Osteocyte (in vitro differentiated cells): ENCODE data around the gene ACTL7A. TPM values are rescaled to one million over a fixed set of nuclear protein-coding genes. Genes with fewer than 3 reads are reported as not detected.

Experiments used
- DNase-seq: peaks from one replicate; pipeline ENCODE4 v3.0.0; 2021; ENCODE audit warnings: mixed read lengths; ENCODE audit not compliant: unreplicated experiment; ENCODE audit errors: extremely low spot score
- H3K27ac Mint-ChIP-seq: one replicate; pipeline ENCODE4 v1.8.0; 2021; ENCODE audit warnings: mild to moderate bottlenecking, mixed read lengths; ENCODE audit not compliant: unreplicated experiment
- H3K27me3 Mint-ChIP-seq: one replicate; pipeline ENCODE4 v1.8.0; 2021; ENCODE audit warnings: mixed read lengths; ENCODE audit not compliant: unreplicated experiment
- H3K36me3 Mint-ChIP-seq: one replicate; pipeline ENCODE4 v1.8.0; 2021; ENCODE audit warnings: mixed read lengths; ENCODE audit not compliant: unreplicated experiment
- H3K4me1 Mint-ChIP-seq: one replicate; pipeline ENCODE4 v1.8.0; 2021; ENCODE audit warnings: mixed read lengths; ENCODE audit not compliant: unreplicated experiment
- H3K4me3 Mint-ChIP-seq: one replicate; pipeline ENCODE4 v1.8.0; 2021; ENCODE audit warnings: mild to moderate bottlenecking, moderate library complexity, mixed read lengths; ENCODE audit not compliant: unreplicated experiment
- H3K9me3 Mint-ChIP-seq: one replicate; pipeline ENCODE4 v1.8.0; 2021; ENCODE audit warnings: mixed read lengths; ENCODE audit not compliant: unreplicated experiment
- total RNA-seq: library from RNA; stranded (reverse); gene quantifications from 2 replicates; pipeline ENCODE4 v1.2.1, GENCODE V29; 2021
- TF ChIP-seq, protein P1 (sequence below): fragments of 200-600 bp; sonication (generic); IDR thresholded peaks from 2 replicates; pipeline ENCODE4 v1.5.0; 2021; ENCODE audit warnings: antibody characterized with exemption, mild to moderate bottlenecking, moderate library complexity

The ACTL7A gene
- total RNA-seq, 1 donor from 2014 or later, result not detected

DNA sequence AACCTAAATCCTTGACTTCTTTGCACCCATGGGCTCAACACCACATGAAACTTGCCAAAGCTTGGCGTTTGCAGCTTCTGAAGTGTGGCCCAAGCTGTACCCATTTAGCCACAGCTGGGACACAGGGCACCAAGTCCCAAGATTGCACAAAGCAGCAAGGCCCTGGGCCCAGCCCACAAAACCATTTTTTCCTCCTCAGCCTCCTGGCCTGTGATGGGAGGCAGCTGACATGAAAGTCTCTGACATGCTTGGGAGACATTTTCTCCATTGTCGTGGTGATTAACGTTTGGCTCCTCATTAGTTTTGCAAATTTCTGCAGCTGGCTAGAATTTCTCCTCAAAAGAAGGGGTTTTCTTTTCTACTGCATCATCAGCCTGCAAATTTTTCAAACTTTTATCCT, 38.2 kb upstream of the ACTL7A start:
- Mint-ChIP-seq H3K36me3 (peaks cover 5% of the 10 kb centered on the region), H3K9me3 (peaks cover 7% of the 10 kb centered on the region), H3K27me3 (peaks cover 45% of the 10 kb centered on the region), H3K4me1 (no peaks in the 10 kb centered on the region), H3K27ac (no peak overlapping the region), H3K4me3 (no peak overlapping the region)
- no peak for DNase-seq
- TF ChIP-seq, protein P1, sequence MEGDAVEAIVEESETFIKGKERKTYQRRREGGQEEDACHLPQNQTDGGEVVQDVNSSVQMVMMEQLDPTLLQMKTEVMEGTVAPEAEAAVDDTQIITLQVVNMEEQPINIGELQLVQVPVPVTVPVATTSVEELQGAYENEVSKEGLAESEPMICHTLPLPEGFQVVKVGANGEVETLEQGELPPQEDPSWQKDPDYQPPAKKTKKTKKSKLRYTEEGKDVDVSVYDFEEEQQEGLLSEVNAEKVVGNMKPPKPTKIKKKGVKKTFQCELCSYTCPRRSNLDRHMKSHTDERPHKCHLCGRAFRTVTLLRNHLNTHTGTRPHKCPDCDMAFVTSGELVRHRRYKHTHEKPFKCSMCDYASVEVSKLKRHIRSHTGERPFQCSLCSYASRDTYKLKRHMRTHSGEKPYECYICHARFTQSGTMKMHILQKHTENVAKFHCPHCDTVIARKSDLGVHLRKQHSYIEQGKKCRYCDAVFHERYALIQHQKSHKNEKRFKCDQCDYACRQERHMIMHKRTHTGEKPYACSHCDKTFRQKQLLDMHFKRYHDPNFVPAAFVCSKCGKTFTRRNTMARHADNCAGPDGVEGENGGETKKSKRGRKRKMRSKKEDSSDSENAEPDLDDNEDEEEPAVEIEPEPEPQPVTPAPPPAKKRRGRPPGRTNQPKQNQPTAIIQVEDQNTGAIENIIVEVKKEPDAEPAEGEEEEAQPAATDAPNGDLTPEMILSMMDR, result no peak

DNA sequence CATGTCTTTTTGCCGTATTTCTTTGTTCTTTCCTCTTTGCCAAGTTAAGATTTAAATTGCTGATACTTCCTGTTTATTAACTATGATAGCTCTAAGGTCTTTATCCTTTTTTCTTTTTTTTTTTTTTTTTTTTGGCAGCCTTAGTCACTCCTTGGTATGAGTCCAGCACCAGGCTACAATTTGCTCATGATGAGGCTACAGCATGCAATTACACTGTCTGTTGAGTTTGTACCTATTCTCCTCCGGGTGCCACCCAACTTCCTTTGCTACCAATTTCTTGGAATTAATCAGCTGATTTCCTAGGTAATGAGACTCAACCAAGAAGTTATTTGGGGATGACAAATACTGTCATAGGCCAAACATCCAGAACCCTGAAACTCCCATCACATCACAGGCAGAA, 31.8 kb upstream of the ACTL7A start:
- TF ChIP-seq, protein P1, result no peak
- no peak overlapping the region for H3K27ac Mint-ChIP-seq
- peaks cover 26% of the 10 kb centered on the region for H3K27me3 Mint-ChIP-seq
- H3K9me3 Mint-ChIP-seq, result no peaks in the 10 kb centered on the region
- H3K36me3 Mint-ChIP-seq, result no peaks in the 10 kb centered on the region
- no peak for DNase-seq
- H3K4me3 Mint-ChIP-seq, result no peak overlapping the region
- H3K4me1 Mint-ChIP-seq, result peaks cover 8% of the 10 kb centered on the region

DNA sequence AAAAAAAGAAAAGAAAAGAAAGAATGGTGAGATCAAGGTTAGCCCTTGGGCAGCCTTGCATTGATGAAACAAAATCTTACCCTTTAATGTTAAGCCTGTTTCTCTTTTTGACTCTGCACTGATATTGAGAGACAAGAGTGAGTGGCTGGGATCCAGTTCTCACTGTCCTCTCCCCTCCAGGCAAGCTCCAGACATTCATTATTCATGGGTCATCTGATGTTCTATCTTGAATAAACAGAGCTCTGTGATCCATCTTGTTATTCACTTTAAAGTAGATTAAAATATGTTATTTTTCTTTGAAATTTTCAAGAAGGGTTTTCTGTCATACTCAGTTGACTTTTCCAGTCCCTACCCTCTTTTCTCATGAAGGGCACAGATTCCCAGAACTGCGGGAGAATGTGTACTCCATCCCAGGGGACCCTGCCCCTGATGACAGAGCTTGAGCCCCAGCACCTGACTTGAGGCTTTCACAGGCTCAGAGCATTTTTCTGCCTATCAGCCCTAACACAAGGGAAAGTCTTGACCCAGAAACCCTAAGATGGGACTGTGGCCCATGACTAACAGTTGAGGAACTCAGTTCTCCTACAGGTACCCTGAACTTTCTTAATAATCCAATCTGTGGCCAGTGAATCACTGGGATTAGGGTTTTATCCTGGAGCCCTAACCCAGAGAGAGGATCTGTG, 30.4 kb upstream of the ACTL7A start:
- H3K4me1 Mint-ChIP-seq, result peaks cover 15% of the 10 kb centered on the region
- H3K27me3 Mint-ChIP-seq, result peaks cover 13% of the 10 kb centered on the region
- H3K36me3 Mint-ChIP-seq, result no peaks in the 10 kb centered on the region
- H3K27ac Mint-ChIP-seq, result no peak overlapping the region
- no peak for DNase-seq
- H3K9me3 Mint-ChIP-seq, result no peaks in the 10 kb centered on the region
- no peak overlapping the region for H3K4me3 Mint-ChIP-seq
- TF ChIP-seq, protein P1, result no peak

DNA sequence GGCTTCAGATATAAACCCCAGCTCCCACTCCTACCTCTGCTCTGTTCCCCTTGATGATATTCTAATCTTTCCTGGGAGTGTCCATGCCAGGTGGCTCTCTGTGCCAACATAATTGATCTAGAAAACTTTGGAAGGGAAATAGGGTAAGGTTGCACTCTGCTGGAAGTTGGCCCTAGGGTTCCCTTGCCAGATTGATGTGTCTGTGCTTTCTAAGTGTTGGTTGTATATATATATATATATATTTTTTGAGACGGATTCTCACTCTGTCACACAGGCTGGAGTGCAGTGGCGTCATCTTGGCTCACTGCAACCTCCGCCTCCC, 29.9 kb upstream of the ACTL7A start:
- H3K9me3 Mint-ChIP-seq, result no peaks in the 10 kb centered on the region
- H3K4me1 Mint-ChIP-seq, result peaks cover 15% of the 10 kb centered on the region
- H3K4me3 Mint-ChIP-seq, result no peak overlapping the region
- TF ChIP-seq, protein P1, result no peak
- peaks cover 12% of the 10 kb centered on the region for H3K27me3 Mint-ChIP-seq
- DNase-seq, result no peak
- no peak overlapping the region for H3K27ac Mint-ChIP-seq
- H3K36me3 Mint-ChIP-seq, result no peaks in the 10 kb centered on the region

DNA sequence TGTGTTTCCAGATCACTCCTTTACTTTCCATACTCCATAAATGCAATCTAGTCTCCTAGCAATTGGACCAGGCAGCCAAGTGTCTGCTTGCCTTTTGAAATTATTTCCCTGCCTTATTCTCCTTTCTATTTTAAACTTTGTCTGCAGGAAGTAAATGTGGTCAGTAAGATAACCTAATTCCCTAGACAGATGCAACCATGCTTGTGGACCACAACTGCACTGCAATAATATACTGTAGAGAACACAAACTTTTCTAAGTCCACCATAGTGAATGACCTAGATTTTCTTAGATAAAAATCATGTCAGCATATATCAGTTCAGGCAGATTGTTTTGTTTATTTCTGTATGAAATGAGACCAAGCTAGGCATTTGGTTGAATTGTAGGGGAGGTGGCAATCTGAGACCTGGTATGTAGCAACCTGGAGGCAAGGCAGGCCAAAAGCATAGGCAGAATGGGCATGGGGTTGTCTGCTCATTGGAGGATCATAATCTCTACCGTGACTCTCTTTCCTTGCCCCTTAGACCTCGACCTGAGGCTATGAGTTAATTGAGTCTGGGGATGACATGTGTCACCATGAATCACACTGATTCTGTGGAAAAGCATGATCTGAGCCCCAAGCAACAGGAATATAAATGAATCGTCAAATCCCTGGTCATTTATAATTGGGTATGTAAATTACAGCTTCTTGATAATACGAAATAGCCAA, 27.0 kb upstream of the ACTL7A start:
- Mint-ChIP-seq H3K9me3 (no peaks in the 10 kb centered on the region), H3K36me3 (no peaks in the 10 kb centered on the region), H3K4me1 (peaks cover 15% of the 10 kb centered on the region), H3K27me3 (no peaks in the 10 kb centered on the region), H3K4me3 (no peak overlapping the region), H3K27ac (no peak overlapping the region)
- DNase-seq, result no peak
- TF ChIP-seq, protein P1, result no peak
